ENCODE results near the gene CCR2.
"Not testable (repeated sequence)": the region's sequence is repeated elsewhere in the genome, so short reads cannot be mapped to it uniquely, and the experiment has no call there.

CCR2 gene

DNA sequence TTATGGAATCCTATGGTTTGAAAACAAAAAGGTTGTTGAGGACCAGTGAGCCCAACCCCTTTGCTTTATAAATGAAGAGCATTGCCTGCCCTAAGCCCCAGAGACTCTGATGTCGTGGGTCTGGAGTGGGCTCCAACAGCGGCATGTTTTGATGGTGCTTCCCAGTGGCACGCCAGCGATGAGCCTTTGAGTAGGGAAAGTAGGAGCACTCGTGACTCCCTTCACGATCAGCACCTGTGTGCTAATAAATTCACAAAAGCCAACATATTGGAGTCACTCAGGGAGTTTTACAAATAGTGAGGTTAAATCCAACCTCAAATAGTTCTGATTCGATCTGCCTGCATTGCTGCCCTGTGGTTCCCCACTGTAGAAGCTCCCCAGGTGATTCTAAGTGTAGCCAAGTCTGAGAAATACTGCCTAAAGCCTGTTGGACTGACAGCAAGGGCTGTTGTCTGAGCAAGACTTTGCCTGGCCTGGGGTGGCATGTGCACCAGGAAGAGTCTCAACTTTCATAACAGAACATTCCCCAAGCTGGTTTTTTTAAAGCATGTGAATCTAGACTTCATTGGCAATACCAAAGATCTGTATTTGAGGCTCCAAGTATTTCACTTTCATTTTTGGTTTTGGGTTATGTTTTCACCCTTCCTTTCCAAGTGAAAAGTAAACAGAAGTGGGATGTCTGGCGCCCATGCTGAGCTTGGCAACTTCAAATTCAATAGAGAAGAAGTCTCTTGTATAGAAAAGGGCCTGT is 26.7 kb downstream of the CCR2 start:
- DNase-seq, result no peak

DNA sequence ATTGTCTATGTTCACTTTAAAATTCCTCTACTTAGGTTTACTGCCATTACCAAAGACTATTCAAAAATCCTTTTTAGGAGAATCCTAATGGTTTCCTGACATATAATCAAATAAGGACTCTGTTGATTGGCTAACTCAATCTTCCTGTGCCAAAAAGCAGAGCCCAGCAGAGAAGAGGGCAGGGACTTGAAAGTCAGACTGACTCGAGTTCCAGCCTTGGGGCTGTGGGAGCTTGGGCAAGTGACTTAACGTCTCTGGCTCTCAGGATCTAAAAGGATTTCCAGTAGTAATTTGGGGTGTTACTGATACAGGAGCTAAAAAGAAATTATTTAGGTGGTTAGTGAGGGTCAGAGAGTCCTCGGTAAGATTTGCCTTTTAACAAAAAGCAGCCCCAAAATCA is 27.7 kb downstream of the CCR2 start:
- no peak for DNase-seq

DNA sequence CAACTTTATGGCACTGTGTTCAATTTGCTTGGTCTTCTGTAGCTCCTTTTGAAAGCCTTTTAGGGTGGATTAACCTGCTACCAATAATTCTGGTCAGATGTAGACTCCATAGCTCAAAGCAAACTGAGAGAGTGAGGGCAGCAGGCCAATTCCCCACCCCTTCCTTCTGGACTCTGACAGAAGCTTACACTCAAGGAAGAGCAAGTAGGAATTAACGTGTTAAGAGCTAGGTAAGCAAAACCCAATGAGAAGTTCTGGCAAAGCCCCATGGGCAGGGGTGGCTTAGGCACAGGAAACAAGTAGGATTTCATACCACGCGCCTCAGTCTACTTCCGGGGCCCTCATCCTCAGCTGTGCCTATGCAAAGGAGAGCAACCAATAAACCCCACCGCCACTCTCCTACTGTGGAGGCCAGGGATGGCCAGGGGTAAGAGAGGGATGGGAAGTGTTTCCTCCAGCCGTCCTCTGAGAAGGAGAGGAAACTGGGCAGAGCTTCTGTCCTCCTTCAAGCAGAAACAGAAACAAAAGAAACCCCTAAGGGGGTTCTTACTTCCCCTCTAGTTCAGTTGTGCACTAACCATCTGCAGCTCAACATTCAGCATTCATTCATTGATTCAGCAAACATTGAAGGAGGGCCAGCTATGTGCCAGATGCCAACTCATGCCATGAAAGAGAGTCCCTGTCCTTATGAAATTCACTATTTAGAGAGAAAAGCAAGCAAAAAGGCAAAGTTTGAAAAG is 29.5 kb downstream of the CCR2 start:
- DNase-seq, result no peak

DNA sequence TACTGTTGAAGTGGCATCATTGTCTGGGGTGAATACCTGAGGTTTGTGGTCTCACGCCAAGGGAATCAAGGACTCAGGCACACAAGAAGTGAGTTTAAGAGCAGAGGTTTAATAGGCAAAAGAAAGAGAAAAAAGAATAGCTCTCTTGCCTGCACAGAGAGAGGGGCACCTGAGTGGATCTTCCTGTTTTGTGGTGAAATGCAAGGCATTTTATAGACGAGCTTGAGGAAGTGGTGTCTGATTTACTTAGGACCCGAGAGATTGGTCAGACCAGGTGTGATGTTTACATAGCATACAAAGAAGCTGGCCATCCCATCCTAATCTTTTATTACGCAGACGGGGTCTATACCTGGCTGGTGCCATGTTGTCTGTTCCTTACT is 30.0 kb downstream of the CCR2 start:
- DNase-seq, result no peak

DNA sequence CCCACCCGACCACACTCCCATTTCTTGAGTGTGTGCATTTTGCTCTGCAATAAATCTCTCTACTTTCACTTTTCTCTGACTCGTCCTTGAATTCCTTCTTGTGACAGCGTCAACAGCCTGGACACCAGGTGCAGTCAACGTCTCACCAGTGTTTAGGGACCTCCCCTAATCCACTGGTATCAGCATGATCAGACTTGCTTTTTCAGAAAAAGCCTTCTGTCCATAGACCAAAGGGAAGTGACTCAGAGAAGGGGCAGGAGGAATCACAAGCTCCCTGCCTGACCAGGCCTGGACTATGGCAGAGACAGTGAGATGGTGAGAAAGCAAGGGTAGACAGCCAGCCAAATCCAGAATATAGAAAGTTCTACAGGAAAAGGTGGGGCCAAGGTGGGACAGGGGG is 32.3 kb downstream of the CCR2 start:
- no peak for DNase-seq

DNA sequence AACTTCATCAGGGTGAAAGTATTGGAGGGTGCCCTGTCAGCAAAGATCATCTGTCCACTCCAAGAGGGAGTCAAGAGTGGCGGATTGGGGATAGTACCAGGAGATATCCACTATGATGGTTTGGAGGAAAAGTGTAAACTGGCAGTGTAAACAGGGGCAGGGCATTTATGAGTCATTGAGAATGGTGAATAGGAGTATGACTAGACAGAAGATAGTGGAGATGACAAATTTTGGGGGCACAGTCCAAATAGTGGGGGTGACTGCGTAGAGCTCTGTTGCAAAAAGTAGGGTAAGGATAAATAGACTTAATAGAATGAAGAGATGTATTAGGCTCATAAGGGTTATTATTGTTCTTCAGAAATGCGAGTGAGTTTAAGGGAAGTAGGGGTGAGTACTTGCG is 34.9 kb downstream of the CCR2 start:
- not testable (repeated sequence) for DNase-seq

DNA sequence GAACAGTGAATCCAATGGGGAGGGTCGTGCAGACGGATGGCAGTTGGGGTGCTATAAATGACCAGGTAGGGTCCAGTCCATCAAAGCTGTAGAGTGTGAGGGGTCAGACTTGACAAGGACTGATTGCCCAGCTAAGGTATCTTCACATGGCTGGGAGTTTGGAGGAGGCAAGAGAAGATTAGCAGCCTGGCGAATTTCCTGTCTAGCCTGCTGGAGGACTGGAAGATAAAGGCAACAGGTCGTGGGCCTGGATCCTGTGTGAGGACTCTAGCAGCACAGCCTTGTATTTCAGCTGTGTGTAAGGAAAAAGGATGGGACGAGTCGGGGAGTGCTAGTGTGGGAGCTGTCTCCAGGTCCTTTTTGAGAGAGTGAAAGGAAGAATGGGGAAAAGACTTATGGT is 35.4 kb downstream of the CCR2 start:
- no peak for DNase-seq

DNA sequence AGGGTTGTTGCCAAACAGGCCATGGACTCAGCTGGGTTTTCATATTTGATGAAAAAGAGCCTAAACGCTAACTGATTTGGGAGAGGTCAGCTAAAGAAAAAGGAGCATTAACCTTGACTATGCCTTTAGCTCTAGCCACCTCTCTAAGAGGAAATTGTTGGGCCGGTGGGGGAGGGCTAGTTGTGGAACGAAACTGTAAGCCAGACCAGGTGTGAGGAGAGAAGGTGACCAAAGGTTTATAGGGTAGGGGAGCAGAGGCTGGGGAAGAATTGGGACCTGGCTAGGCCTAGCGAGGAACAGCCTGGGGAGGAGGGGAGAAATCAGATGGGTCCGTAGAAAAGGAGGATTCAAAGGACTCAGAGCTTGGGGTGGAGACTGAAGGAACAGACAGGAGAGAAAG is 37.6 kb downstream of the CCR2 start:
- not testable (repeated sequence) for DNase-seq

DNA sequence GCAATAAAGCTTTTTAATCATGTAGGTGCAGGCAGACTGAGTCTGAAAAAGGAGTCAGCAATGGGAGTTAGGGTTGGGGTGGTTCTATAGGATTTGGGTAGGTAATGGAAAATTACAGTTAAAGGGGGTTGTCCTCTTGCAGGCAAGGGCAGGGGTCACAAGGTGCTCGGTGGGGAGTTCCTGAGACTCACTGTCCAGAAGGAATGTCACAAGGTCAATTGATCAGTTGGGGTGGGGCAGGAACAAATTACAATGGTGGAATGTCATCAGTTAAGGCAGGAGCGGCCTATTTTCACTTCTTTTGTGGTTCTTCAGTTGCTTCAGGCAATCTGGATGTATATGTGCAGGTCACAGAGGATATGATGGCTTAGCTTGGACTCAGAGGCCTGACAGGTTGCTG is 39.1 kb downstream of the CCR2 start:
- DNase-seq, result no peak

DNA sequence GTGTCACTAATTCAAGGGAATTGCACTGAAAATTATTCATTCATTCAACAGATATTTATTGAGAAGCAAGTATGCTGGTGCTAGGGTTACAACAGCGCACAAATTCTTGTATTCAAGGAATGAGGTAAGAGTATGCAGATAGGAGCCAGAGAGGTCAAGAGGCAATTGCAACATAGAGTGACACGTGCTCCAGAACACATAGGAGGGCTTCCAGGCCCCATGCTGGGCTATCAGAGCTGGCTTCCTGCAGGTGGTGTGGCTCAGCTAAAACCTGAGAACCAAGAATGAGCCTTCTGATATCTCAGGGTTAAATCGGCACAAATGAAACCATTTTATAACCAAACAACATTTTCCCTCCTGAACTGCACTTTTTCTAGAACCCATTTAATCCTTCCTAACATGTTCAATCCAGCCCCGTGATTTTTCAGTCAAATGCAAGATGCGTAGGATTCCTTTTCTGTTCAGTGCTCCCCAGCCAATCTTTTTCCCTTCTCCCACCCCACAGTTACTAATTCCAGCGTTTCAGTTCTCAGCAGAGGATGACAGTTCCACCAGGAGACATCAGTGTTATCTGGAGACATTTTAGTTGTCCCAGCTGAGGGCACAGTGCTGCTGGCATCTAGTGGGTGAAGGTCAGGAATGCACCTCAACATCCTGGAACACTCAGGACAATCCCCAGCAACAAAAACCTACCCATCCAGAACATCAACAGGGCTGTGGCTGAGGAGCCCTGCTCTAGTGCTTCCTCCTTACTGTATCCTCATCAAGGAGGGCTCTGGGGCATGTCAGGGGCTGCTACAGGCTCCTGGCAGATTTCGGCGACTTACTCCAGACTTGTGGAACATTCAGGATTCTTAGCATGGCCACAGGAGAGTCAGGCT is 39.9 kb downstream of the CCR2 start:
- no peak for DNase-seq

DNA sequence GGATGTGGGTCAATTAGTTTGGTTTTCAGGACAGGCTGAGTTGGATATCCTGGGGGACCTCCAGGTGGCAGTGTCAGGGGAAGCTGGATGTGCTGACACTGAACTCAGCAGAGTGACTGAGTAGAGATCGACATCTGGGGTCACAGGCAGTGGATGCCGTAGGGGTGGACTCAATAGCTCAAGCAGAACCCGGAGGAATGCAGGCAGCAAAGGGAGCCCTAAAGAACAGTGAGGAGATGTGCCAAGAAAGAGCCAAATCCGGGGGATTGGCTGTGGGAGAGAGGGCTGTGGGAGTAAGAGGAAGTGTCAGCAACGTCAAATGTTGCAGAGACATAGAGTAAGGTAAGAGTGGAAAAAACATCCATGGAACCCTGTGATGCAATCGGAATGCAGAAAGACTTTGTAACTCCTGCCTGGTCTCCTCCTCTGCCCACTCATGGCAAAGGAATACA is 41.3 kb downstream of the CCR2 start:
- DNase-seq, result no peak

DNA sequence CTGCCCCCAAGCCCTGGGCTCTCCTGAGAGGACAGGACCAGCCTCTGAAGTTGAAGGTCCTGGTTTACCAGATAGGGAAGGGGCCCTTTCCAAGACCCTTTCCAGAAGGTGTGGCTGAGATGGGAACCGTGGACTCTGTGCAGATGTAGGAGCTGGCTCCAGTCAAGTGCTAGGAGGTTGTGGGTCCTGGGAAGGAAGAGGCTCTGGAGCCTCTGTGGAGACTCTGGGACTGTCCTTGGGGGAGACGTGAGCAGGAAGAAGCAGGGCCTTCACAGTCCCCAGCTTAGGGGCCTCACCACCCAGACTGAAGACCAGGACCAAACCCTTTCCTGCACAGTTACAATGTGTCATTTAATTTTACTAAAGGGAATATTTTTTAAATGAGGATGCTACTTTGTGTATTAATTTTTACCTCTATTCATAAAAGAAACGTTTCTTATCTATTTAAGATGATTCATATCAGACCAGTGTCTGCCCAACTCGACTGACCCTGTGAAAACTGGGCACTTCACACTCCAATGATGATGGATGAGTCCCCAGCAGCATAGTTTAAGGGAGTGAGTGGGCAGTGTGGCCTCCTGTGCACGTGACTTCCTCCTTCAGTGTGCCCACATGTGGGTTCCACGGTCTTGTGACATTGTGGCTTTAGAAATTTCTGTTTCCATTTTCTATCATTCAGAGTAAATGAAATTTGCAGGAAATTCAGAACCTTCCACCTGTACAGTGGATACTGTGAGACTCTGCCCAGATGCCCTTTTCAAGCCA is 42.0 kb downstream of the CCR2 start:
- DNase-seq, result peak in 1 of 2 donors; percentile 39

DNA sequence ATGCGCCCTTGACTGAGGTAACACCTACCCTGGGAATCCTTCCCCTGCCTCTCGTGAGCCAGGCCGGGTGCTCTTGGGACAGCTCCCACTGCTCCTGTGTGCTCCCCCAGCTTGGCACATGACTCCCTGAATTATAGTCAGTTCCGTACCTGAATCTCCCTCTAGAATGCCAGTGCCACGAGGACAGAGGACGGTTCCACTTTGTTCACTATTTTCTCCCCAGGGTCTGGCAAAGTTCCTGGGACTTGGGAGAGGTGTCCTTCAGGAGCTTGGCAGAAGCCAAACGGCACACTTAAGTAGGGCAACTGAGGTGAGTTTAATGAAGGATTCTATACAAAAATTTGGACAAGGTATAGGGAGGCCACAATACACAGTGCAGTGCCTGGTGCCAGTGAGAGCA is 43.2 kb downstream of the CCR2 start:
- no peak for DNase-seq

DNA sequence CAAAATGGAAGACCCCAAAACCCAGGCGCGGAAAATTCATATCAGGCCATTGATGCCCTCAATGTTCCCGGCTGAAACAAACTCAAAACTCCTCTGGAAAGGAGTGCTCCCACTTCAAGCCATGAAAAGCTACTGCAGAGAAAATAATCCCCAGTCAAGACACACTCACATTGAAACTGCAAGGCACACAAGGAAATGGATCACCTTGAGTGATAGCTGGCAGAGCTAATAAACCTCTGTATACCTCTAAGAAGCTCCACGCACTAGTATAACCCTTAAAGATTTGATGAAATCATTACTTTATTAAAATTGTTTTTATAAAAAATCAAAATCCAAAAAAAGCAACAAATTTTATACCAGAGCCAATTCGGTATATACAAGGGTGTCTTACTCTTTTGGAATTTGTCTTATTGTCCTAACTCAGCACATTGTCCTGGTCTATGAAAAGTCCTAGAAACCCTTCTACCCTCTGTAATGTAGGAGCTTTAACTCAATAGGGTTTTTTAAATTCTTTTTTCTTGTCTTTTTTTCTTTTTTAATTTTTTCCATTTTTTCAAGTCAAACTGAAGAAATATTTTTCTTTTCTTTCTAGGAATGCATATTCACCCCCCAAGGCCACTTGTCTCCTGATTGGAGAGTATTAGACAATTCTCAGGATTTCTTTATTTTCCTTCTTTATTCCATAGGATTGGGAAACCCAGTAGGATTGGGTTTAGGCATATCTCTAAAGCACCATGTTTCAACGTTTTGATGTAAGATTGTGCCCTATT is 44.5 kb downstream of the CCR2 start:
- DNase-seq, result no peak

DNA sequence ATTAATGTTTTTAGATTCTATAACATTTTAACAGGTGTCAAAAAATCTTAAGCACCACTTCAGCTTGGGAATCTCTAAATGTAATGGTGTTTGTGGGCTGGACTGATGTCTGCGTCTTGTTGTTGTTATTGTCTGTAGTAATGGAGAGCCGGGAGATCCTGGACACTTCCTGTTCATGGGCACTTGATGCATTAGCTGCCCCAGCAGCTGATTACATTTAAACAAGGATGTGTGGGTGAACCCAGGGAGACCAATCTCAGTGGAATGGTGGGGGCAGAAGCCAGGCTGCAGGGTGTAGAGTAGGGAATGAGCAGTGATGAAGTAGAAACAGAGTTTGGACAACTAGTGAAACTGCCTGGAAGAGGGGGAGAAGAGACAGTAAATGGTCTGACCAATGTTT is 45.2 kb downstream of the CCR2 start:
- DNase-seq, result no peak

DNA sequence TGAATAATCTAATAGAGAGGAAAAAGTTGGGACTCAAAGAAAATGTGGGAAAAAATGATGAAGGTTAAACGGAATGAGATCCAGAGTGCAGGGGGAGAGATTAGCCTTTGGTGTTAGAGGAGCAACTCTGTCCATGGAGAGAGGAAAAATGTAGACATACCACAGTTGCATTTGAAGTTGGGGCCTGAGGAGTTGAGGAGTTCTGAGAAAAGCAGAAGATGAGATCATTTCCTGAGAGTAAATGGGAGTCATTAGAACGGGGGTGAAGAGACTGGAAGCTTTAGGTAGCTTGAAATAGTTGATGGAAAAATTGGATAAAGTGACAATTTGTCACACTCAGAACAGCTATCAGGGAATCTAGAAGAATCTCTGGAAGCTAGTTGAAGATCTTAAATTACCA is 45.6 kb downstream of the CCR2 start:
- no peak for DNase-seq

DNA sequence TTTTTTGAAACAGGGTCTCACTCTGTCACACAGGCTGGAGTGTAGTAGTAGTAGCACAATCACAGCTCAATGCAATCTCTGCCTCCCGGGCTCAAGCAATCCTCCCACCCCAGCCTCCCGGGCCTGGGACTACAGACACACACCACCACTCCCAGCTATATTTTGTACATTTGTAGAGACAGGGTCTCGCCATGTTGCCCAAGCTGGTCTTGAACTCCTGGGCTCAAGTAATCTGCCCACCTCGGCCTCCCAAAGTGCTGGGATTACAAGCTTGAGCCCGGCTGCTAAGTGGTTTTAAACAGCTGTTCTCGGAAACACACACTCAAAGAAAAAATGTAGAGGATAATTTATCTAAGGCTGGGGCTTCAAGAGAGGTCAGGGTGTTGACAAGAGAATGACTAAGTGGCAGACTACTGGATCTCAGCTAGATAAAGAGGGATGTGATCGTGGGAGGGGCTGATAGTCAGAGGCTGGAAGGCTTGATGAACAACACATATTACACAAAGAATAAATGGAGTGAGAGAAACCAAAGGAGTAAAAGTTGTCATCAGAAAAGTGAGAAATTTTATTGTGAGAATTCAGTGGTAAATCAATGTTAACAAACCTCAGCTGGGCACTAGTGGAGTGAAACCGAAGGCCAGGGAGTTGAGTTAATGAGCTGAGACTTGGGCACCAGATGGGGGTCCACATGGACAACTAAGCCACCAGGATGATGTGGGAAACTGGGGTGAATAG is 46.3 kb downstream of the CCR2 start:
- DNase-seq, result no peak

DNA sequence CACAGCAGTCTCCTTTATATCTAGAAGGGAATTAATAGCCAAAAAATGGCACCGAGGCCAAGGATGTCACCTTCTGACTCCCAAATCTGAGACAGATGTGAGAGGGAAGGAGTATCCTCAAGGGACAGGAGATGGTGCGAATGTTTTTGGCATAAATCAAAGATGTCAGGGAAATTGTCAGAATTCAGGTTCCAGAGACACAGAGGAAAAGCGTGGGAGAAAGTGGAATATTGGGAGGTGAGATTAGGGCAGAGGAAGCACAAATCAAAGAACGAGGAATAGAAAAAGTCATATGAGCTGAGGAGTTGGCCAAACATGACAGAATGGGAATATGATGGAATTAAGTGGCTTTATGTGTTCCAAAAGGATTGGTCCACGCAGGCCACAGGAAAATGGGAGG is 46.9 kb downstream of the CCR2 start:
- no peak for DNase-seq

DNA sequence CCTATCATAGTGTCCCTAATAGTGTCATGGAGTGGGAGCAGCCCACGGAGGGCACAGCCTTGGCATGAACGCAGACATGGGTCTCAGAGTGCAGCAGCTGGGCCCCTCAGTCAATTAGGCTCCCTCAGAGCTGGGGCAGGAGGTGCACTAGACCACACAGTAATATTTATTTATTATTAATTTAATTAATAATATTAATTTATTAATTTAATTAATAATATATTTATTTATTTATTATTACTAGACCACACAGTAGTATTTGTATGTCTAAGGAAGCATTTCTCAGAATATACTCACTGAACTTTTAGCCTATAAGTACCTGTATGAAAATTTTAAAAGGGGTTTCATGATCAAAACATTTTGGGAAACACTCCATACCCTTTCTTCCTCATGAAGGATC is 47.7 kb downstream of the CCR2 start:
- no peak for DNase-seq

DNA sequence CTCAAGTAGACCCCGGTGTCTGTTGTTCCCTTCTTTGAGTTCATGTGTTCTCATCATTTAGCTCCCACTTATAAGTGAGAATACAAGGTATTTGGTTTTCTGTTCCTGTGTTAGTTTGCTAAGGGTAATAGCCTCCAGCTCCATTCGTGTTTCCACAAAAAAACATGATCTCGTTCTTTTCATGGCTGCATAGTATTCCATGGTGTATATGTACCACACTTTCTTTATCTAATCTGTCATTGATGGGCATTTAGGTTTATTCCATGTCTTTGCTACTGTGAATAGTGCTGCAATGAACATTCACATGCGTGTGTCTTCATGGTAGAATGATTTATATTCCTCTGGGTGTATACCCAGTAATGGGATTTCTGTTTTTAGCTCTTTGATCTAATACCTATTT is 49.0 kb downstream of the CCR2 start:
- not testable (repeated sequence) for DNase-seq

DNA sequence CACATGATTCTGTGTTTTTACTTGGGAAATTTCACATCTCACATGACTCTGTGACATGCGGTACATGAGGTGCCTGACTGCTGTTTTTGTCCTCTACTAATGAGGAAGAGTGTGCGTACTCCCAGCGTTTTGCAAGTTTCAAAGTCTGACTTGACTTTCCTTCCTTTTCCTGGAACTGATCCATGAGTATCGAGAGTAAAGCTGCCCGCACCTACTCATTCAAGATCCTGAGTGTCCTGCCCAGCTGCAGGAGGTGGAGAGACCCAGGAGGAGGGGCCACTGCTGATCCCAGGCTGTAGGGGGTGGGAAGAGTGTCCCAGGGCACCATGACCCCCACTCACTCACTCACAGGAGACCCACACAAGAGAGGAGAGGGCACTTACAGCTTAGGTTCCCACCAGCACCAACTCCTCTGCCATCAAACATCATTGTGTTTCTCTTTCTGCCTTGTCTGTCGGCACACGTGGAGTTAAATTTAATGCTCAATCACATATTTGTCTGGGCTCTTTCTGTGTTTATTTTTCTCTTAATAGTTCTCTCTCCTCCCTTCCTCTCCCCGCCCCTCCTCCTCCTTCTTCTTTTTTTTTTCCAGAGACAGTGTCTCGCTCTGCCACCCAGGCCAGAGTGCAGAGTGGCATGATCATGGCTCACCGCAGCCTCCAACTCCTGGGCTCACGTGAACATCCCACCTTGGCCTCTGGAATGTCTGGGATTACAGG is 51.5 kb downstream of the CCR2 start:
- peak in 1 of 2 donors; percentile 56 for DNase-seq
